Vagina (tissue), 2 donors: ENCODE results near the gene CXCL12. TPM values are rescaled to one million over a fixed set of nuclear protein-coding genes. Genes with fewer than 3 reads are reported as not detected.

Source experiments
- DNase-seq, 2 donors: peaks; one replicate each; pipeline ENCODE4 v3.0.0-alpha.2; 2017; ENCODE audit errors: extremely low spot score in 2 of 2
- H3K27ac ChIP-seq: fragments of 200-600 bp; sonication (generic); one replicate; pipeline ENCODE4 v1.5.1; 2019
- H3K27me3 ChIP-seq: fragments of 200-600 bp; sonication (generic); one replicate; pipeline ENCODE4 v1.5.1; 2019
- H3K36me3 ChIP-seq, 2 donors: fragments of 200-600 bp; sonication (generic); one replicate each; pipeline ENCODE4 v1.5.1; 2017 to 2019
- H3K4me1 ChIP-seq: fragments of 200-600 bp; sonication (generic); one replicate; pipeline ENCODE4 v1.5.1; 2019
- H3K4me3 ChIP-seq, 2 donors: fragments of 200-600 bp; sonication (generic); 1 replicate in 1 of 2; 2 replicates in 1 of 2; pipeline ENCODE4 v1.5.1; 2016 to 2019
- H3K9me3 ChIP-seq: fragments of 200-600 bp; sonication (generic); one replicate; pipeline ENCODE4 v1.5.1; 2019
- POLR2A ChIP-seq, 2 donors: fragments of 450-650 bp; IDR thresholded peaks; one replicate each; pipeline ENCODE4 v1.6.1; 2017; ENCODE audit warnings: antibody characterized with exemption in 2 of 2, mild to moderate bottlenecking in 2 of 2, moderate library complexity in 2 of 2
- POLR2AphosphoS5 ChIP-seq, 2 donors: sonication (generic); formaldehyde crosslinking; IDR thresholded peaks; one replicate each; pipeline ENCODE4 v1.9.0; 2017; ENCODE audit warnings: antibody characterized with exemption in 2 of 2, mild to moderate bottlenecking in 2 of 2, low read depth in 1 of 2; ENCODE audit not compliant: insufficient read depth in 1 of 2
- intact Hi-C: fragments of 100-400 bp; cut with DNase I; formaldehyde crosslinking; loops from one replicate; pipeline ENCODE4 v1.15.1; 2023
- total RNA-seq: library from RNA; depleted of rRNA; stranded (reverse); fragments of >200 nt; gene quantifications from one replicate; pipeline ENCODE4 v1.2.3, GENCODE V29; 2016
- TF ChIP-seq, protein P1 (sequence below), 3 experiments: fragments of 450-650 bp in 2 of 3; fragments of 200-600 bp in 1 of 3; sonication (generic) in 1 of 3; IDR thresholded peaks; one replicate each; pipeline ENCODE4 v1.5.1; 2017 to 2019; ENCODE audit warnings: antibody characterized with exemption in 3 of 3, mild to moderate bottlenecking in 2 of 3, moderate library complexity in 2 of 3

Gene CXCL12
- total RNA-seq, 1 donor from 2014 or later, result 112 TPM

DNA sequence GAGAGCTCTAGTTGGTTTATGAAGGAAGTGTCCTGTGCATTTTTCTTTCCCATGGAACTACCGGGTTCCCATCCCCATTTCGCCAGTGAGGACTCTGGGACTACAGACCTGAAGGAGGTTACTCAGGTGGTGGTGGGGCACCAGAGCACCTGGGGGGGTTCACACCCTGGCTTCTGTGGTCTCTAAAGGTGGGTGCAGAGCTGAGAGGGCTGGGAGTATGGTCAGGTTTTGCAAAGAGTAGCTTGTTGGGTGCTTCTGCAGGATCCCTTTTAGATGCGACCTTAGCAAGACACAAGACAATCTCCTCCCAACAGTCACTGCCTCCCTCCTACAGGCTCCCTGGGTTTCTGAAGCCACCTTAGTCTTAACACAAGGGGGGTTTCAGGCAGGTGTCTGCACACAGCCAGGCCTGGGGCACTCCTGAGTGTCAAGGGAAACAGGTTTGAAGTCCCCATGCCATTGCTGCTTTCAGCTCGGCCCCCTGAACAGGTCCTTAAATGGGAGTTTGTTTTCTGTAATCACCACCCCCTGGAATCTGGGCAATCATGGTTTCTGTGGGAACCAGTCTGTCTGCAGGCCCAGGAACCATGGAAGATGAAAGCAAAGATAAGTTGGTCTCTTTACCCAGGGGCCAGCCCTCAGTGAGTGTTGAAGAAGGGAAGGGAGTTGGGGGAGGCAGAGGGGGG lies 9.9 kb upstream of the CXCL12 start:
- Histone ChIP-seq H3K4me3 (no peak overlapping the region), H3K9me3 (no peaks in the 10 kb centered on the region), H3K27me3 (no peaks in the 10 kb centered on the region), H3K27ac (no peak overlapping the region), H3K36me3 (no peaks in the 10 kb centered on the region), H3K4me1 (peaks cover 44% of the 10 kb centered on the region)
- peak; percentile 58 to 62 for DNase-seq
- intact Hi-C loops, result no loop called here
- TF ChIP-seq POLR2A (IDR thresholded peaks at IDR 0.05) (no peak), POLR2AphosphoS5 (IDR thresholded peaks at IDR 0.05; ENCODE audit: insufficient read depth in 1 of 2, low read depth in 1 of 2) (no peak)
- TF ChIP-seq, protein P1, sequence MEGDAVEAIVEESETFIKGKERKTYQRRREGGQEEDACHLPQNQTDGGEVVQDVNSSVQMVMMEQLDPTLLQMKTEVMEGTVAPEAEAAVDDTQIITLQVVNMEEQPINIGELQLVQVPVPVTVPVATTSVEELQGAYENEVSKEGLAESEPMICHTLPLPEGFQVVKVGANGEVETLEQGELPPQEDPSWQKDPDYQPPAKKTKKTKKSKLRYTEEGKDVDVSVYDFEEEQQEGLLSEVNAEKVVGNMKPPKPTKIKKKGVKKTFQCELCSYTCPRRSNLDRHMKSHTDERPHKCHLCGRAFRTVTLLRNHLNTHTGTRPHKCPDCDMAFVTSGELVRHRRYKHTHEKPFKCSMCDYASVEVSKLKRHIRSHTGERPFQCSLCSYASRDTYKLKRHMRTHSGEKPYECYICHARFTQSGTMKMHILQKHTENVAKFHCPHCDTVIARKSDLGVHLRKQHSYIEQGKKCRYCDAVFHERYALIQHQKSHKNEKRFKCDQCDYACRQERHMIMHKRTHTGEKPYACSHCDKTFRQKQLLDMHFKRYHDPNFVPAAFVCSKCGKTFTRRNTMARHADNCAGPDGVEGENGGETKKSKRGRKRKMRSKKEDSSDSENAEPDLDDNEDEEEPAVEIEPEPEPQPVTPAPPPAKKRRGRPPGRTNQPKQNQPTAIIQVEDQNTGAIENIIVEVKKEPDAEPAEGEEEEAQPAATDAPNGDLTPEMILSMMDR (IDR thresholded peaks at IDR 0.05), result no peak

DNA sequence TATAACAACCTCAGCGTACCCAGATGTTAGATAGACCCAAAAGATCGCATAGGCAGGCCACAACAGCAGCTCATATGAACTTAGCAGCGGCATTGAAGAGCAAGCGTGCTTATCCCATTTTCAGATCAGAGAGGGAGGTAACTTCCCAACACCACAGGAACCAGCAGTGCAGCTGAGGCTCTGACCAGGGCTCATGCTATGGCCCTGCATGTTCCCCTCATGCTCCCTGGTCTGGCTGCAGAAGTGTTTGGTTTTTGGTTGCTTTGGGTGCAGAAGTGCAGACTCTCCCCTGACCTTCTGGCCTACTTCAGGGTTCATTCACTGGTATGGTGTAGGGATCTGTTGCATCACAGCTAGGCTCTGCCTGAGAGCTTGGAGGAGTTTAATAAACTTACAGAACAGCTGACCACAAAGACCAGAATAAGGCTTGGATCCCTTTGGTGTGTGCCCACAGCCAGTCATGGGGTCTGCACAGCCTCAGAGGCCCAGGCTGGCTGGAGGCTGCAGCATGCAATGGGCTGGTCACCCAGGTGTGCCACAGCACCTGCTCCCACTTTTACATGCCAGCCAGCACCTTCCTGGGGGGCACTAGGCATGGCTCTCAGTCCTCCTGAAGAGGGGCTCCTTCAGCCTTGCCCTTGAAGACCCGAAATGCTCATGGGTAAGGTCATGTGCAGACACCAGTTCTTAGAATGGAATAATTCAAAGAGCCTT lies 9.1 kb upstream of the CXCL12 start:
- no peaks in the 10 kb centered on the region for H3K27me3 ChIP-seq
- H3K4me3 ChIP-seq, result no peak overlapping the region
- peak overlapping the region; percentile 50 for H3K27ac ChIP-seq
- H3K9me3 ChIP-seq, result no peaks in the 10 kb centered on the region
- peaks cover 47% of the 10 kb centered on the region for H3K4me1 ChIP-seq
- H3K36me3 ChIP-seq, result no peaks in the 10 kb centered on the region
- TF ChIP-seq, protein P1 (IDR thresholded peaks at IDR 0.05), result no peak
- TF ChIP-seq POLR2A (IDR thresholded peaks at IDR 0.05) (no peak), POLR2AphosphoS5 (IDR thresholded peaks at IDR 0.05; ENCODE audit: insufficient read depth in 1 of 2, low read depth in 1 of 2) (no peak)
- intact Hi-C loops, result no loop called here
- peak; percentile 61 to 81 for DNase-seq

DNA sequence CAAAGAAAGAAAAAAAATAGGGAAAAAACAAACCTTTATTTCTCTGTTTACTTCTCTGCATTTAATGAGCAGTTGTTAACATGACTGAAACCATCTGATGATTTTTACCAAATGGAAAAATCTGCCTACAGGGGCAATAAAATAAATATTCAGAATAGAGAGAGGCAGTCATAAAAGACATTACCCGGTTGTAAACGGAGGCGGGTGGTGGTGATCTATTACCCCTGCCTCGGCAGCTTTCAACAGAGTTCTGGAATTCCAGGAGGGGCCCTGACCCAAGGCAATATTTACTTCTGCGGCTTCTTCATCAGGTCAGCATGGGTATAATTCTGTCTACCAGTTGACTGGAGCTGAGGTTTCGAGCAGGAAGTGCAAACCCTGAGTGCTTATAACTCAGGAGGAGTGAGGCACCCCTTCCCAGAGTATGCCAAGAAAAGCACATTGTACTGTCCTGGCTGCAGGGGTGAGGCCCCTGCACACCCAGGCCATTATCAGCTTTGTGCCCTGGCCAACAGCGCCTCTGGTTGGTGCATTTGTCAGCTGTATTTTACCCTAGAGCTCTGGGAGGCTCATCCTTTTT lies 8.2 kb upstream of the CXCL12 start:
- no peaks in the 10 kb centered on the region for H3K36me3 ChIP-seq
- DNase-seq, result peak; percentile 64 to 74
- intact Hi-C loops, result no loop called here
- H3K4me1 ChIP-seq, result peaks cover 47% of the 10 kb centered on the region
- H3K27ac ChIP-seq, result peak overlapping the region; percentile 50
- H3K4me3 ChIP-seq, result no peak overlapping the region
- TF ChIP-seq POLR2A (IDR thresholded peaks at IDR 0.05) (no peak), POLR2AphosphoS5 (IDR thresholded peaks at IDR 0.05; ENCODE audit: insufficient read depth in 1 of 2, low read depth in 1 of 2) (peak in 1 of 2 donors; percentile 44)
- TF ChIP-seq, protein P1 (IDR thresholded peaks at IDR 0.05), result no peak
- H3K27me3 ChIP-seq, result no peaks in the 10 kb centered on the region
- H3K9me3 ChIP-seq, result no peaks in the 10 kb centered on the region

GRCh38 chr10:44392420-44392819 lies 7.5 kb upstream of the CXCL12 start:
- intact Hi-C loops, result no loop called here
- H3K27ac ChIP-seq, result peak overlapping the region; percentile 50

More at GRCh38 chr10:44392420-44392819, 7.5 kb upstream of the CXCL12 start:
- H3K4me1 ChIP-seq, result peaks cover 47% of the 10 kb centered on the region
- H3K4me3 ChIP-seq, result no peak overlapping the region
- TF ChIP-seq, protein P1 (IDR thresholded peaks at IDR 0.05), result no peak
- TF ChIP-seq POLR2AphosphoS5 (IDR thresholded peaks at IDR 0.05; ENCODE audit: insufficient read depth in 1 of 2, low read depth in 1 of 2) (no peak), POLR2A (IDR thresholded peaks at IDR 0.05) (no peak)
- H3K9me3 ChIP-seq, result no peaks in the 10 kb centered on the region
- no peaks in the 10 kb centered on the region for H3K27me3 ChIP-seq
- no peaks in the 10 kb centered on the region for H3K36me3 ChIP-seq
- DNase-seq, result peak in 1 of 2 donors; percentile 56
